GM12892 (cell line): ENCODE measurements around the gene SFMBT1.

Experiments
- POLR2A ChIP-seq: IDR thresholded peaks from 2 replicates; pipeline ENCODE4 v1.6.1; 2011; ENCODE audit warnings: low read depth, low read length, control low read depth
- POLR2AphosphoS5 ChIP-seq: IDR thresholded peaks from 2 replicates; pipeline ENCODE4 v1.6.1; 2011; ENCODE audit warnings: low read depth, low read length, control low read depth

DNA sequence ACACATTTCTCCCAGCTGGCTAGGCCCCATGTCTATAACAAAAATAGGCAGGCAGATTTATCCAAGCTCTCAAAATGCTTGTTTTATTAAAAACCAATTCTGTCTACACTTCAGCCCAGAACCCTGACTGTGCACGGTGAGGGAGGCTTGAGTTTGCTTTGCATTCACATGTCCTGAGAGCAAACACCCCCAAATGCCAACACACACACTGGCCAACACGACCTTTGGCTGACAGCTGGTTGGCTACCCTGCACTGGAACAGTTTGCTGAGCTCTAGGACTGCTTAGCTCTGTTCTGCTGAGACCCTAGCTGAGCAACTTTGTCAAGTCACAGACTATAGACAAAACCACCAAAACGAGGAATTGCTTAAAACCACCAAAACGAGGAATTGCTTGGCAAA is 152.2 kb downstream of the SFMBT1 start:
- TF ChIP-seq POLR2A, result no peak
- TF ChIP-seq POLR2AphosphoS5, result no peak
